ENCODE data around the gene STAT4.

Gene STAT4

GRCh38 chr2:191197096-191197495 is 46.3 kb upstream of the STAT4 start:
- no peaks in the 10 kb centered on the region for H3K79me2 ChIP-seq (ENCODE audit: low read length)
- H3K9me2 ChIP-seq (replicated peaks; ENCODE audit: insufficient read depth, low read length), result no peaks in the 10 kb centered on the region
- H3K36me3 ChIP-seq (replicated peaks; ENCODE audit: insufficient read depth, low read length), result no peaks in the 10 kb centered on the region
- H4K20me1 ChIP-seq (ENCODE audit: insufficient read depth, low read length), result no peaks in the 10 kb centered on the region
- no peak overlapping the region for H3K4me3 ChIP-seq (ENCODE audit: low read length)
- no peaks in the 10 kb centered on the region for H3K27me3 ChIP-seq (replicated peaks; ENCODE audit: insufficient read depth, low read length)
- H3K4me2 ChIP-seq (ENCODE audit: low read depth, low read length), result no peak overlapping the region
- TF ChIP-seq CTCF (IDR thresholded peaks at IDR 0.05; ENCODE audit: low read length) (no peak), EZH2 (optimal IDR thresholded peaks at IDR 0.05; ENCODE audit: low read depth, low read length) (no peak), EZH2phosphoT487 (IDR thresholded peaks at IDR 0.05; ENCODE audit: low read length) (no peak)
- no peak for DNase-seq
- H3F3A ChIP-seq (ENCODE audit: insufficient read depth, low read length), result peaks cover 7% of the 10 kb centered on the region
- H3K9ac ChIP-seq (ENCODE audit: low read length), result no peak overlapping the region
- no peak overlapping the region for H2AFZ ChIP-seq (ENCODE audit: low read length)
- H3K9me3 ChIP-seq (replicated peaks; ENCODE audit: insufficient read depth, low read length), result no peaks in the 10 kb centered on the region
- no peak overlapping the region for H3K27ac ChIP-seq (ENCODE audit: low read length)
- peaks cover 18% of the 10 kb centered on the region for H3K4me1 ChIP-seq (ENCODE audit: low read length)

- no peak overlapping the region for H3K27ac ChIP-seq (ENCODE audit: low read length)
- no peaks in the 10 kb centered on the region for H3K79me2 ChIP-seq (ENCODE audit: low read length)
- H3K4me3 ChIP-seq (ENCODE audit: low read length), result no peak overlapping the region
- no peaks in the 10 kb centered on the region for H3K36me3 ChIP-seq (replicated peaks; ENCODE audit: insufficient read depth, low read length)
- H3K9me3 ChIP-seq (replicated peaks; ENCODE audit: insufficient read depth, low read length), result no peaks in the 10 kb centered on the region
- DNase-seq, result no peak
- H3K9ac ChIP-seq (ENCODE audit: low read length), result no peak overlapping the region
- H3F3A ChIP-seq (ENCODE audit: insufficient read depth, low read length), result peaks cover 7% of the 10 kb centered on the region
- no peak overlapping the region for H2AFZ ChIP-seq (ENCODE audit: low read length)
- TF ChIP-seq CTCF (IDR thresholded peaks at IDR 0.05; ENCODE audit: low read length), result no peak
- TF ChIP-seq EZH2phosphoT487 (IDR thresholded peaks at IDR 0.05; ENCODE audit: low read length), result no peak
- TF ChIP-seq EZH2 (optimal IDR thresholded peaks at IDR 0.05; ENCODE audit: low read depth, low read length), result no peak
- H4K20me1 ChIP-seq (ENCODE audit: insufficient read depth, low read length), result no peaks in the 10 kb centered on the region
- no peak overlapping the region for H3K4me2 ChIP-seq (ENCODE audit: low read depth, low read length)
- no peaks in the 10 kb centered on the region for H3K27me3 ChIP-seq (replicated peaks; ENCODE audit: insufficient read depth, low read length)
- no peaks in the 10 kb centered on the region for H3K9me2 ChIP-seq (replicated peaks; ENCODE audit: insufficient read depth, low read length)
- H3K4me1 ChIP-seq (ENCODE audit: low read length), result peaks cover 18% of the 10 kb centered on the region
These were observed 44.2 kb upstream of the STAT4 start for GRCh38 chr2:191195021-191195420.

- Histone ChIP-seq H3K4me1 (ENCODE audit: low read length) (peaks cover 18% of the 10 kb centered on the region), H3K27ac (ENCODE audit: low read length) (no peak overlapping the region)
- TF ChIP-seq CTCF (IDR thresholded peaks at IDR 0.05; ENCODE audit: low read length) (no peak), EZH2 (optimal IDR thresholded peaks at IDR 0.05; ENCODE audit: low read depth, low read length) (no peak), EZH2phosphoT487 (IDR thresholded peaks at IDR 0.05; ENCODE audit: low read length) (no peak)
These were observed 40.2 kb upstream of the STAT4 start for GRCh38 chr2:191190861-191191552.

More at GRCh38 chr2:191190861-191191552, 40.2 kb upstream of the STAT4 start:
- peaks cover 7% of the 10 kb centered on the region for H3F3A ChIP-seq (ENCODE audit: insufficient read depth, low read length)
- H3K27me3 ChIP-seq (replicated peaks; ENCODE audit: insufficient read depth, low read length), result no peaks in the 10 kb centered on the region
- no peak overlapping the region for H3K9ac ChIP-seq (ENCODE audit: low read length)
- H3K79me2 ChIP-seq (ENCODE audit: low read length), result no peaks in the 10 kb centered on the region
- no peaks in the 10 kb centered on the region for H4K20me1 ChIP-seq (ENCODE audit: insufficient read depth, low read length)
- no peaks in the 10 kb centered on the region for H3K36me3 ChIP-seq (replicated peaks; ENCODE audit: insufficient read depth, low read length)
- H3K9me2 ChIP-seq (replicated peaks; ENCODE audit: insufficient read depth, low read length), result no peaks in the 10 kb centered on the region
- H2AFZ ChIP-seq (ENCODE audit: low read length), result no peak overlapping the region
- no peak overlapping the region for H3K4me3 ChIP-seq (ENCODE audit: low read length)
- no peak for DNase-seq
- no peaks in the 10 kb centered on the region for H3K9me3 ChIP-seq (replicated peaks; ENCODE audit: insufficient read depth, low read length)
- H3K4me2 ChIP-seq (ENCODE audit: low read depth, low read length), result no peak overlapping the region

All from MM.1S (cell line).